Measurements from ENCODE around the gene DEFB132.
A peak's percentile ranks its signal among the peaks of the same experiment; 100 is the strongest.

Gene DEFB132

GRCh38 chr20:266596-267562 lies 9.4 kb downstream of the DEFB132 start:
- FAIRE-seq, result peak; percentile 31

DNA sequence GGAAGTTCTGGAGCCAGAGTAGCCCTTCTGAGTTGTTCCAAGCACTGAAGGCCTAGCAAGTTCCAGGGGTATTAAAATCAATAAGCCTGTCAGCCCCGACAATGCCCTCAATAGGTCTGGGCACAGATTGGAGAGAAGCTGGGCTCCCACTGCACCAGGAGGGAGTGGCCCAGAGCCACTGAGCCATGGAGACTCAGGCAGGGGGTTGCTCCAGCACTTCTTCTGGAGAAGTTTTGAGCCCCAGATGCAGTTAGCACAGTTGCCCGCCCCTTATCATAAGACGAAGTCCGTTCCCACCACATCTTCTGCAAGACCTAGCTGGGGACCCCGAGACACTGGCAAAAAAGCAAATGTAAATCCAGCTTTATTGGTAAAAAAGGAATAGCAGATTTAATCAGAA lies 13.0 kb downstream of the DEFB132 start:
- FAIRE-seq, result no peak

- FAIRE-seq, result no peak
Observed at GRCh38 chr20:271069-271468, 13.5 kb downstream of the DEFB132 start.

DNA sequence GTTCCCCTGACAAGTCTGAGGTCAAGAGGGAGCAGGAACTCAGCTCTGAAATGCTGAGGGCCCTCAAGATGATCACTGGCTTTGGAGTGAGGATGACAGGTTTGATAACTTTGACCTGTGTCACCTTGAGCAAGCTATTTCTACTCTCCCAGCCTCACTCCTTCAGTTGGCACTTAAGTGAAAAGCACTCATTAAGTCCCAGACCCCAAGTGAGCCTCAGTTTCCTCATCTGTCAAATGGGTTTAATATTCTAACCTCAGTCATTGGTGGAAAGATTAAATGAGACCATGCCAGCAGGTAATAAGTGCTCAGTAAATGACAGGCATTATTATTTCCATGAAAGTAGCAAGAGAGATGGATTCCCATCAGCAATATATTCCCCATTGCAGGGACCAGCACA lies 14.0 kb downstream of the DEFB132 start:
- FAIRE-seq, result no peak

GRCh38 chr20:272718-273117 lies 15.2 kb downstream of the DEFB132 start:
- FAIRE-seq, result no peak

DNA sequence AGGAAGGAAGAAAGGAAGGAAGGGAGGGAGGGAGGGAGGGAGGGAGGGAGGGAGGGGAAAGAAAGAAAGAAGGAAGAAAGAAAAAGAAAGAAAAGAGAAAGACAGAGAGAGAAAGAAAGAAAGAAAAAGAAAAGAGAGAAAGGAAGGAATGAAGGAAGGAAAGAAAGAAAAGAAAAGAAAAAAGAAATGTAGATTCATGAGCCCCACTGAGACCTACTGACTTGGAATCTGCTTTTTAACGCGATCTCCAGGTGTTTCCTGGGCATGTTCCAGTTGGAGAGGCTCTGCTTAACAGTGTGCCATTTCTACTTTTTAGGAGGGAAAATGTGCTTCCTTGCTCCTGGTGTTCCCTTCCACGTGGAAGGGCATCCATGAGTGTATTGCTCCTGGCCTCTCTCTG lies 16.4 kb downstream of the DEFB132 start:
- FAIRE-seq, result no peak

DNA sequence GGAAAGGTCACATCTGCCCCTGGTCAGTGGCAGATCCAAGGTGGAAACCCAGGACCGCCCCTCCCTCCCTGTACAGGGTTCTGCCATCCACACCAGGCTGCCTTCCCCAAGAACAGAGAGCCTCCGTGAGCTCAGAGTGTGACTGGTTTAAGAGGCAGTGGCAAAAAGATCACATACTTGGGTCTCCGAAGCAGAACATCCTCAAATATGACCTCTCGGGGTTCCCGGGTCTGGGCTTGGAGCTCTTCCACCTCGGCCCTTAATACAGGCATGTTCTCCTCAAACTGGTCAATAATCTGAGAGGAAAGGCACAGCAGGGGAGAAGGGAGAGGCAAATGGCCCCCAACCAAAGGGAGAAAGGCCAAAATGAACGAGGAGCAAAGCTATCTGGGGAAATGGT lies 18.3 kb downstream of the DEFB132 start:
- FAIRE-seq, result no peak

- FAIRE-seq, result no peak
Observed at GRCh38 chr20:276620-277495, 19.3 kb downstream of the DEFB132 start.

GRCh38 chr20:277496-277781 lies 19.9 kb downstream of the DEFB132 start:
- FAIRE-seq, result no peak

- FAIRE-seq, result no peak
Observed at GRCh38 chr20:278181-278580, 20.7 kb downstream of the DEFB132 start.

- FAIRE-seq, result no peak
Observed at GRCh38 chr20:278607-279571, 21.4 kb downstream of the DEFB132 start.

- FAIRE-seq, result no peak
Observed at GRCh38 chr20:284172-284571, 26.6 kb downstream of the DEFB132 start.

DNA sequence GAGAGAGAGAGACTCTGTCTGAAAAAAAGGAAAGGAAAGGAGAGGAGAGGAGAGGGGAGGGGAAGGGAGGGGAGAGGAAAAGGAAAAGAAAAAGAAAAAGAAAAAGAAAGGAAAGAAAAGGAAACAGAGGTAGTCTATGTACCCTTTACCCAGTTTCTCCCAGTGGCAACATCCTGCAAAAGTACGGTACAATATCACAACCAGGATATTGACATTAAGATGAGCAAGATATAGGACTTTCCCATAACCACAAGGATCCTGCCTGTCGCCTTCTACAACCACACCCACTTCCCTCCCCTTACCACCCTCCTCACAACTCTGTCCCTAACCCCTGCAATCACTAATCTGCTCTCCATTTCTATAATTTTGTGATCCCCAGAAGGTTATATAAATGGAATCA lies 29.0 kb downstream of the DEFB132 start:
- no peak for FAIRE-seq

DNA sequence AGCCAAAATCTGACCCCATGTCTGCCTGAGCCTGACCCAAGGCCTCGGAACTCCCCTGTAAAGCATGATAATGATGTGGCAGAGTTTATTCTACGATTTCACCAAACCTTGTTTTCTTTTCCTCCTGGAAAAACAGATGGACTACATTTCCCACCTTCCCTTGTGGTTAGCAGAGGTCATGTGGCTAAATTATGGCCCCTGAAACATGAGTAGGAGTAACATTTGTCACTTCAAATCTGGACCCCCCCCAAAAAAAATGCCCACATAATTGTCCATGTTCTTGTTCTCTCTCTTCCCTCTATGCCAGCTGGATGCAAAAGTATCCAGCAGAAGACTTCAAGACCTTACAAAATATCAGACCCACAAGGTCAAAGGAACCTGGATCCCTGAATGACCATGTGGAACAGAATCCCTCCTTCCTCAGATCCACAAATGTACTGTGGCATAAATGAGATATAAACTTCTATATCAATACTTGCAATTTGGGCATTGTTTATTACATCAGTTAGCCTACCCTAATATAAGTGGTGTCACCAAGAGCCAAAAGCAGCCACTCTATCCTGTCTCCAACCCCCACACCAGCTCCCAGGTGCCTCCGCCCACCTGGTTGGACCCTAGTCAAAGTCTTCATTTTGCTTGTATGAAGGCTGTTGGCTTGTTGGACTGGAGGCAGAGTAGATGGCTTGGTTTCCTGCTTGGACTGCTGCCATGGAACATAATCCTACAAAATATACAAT lies 31.6 kb downstream of the DEFB132 start:
- FAIRE-seq, result no peak

- FAIRE-seq, result no peak
Observed at GRCh38 chr20:289693-290083, 32.2 kb downstream of the DEFB132 start.

GRCh38 chr20:290084-290831 lies 32.7 kb downstream of the DEFB132 start, which contains the start of gene C20orf96:
TSS of gene C20orf96 (minus strand) at chr20:290750. CDS start at chr20:290610, 140 bp downstream.
- peak; percentile 85 for FAIRE-seq

- no peak for FAIRE-seq
Observed at GRCh38 chr20:294602-295001, 37.1 kb downstream of the DEFB132 start.

- no peak for FAIRE-seq
Observed at GRCh38 chr20:295804-296203, 38.3 kb downstream of the DEFB132 start.

DNA sequence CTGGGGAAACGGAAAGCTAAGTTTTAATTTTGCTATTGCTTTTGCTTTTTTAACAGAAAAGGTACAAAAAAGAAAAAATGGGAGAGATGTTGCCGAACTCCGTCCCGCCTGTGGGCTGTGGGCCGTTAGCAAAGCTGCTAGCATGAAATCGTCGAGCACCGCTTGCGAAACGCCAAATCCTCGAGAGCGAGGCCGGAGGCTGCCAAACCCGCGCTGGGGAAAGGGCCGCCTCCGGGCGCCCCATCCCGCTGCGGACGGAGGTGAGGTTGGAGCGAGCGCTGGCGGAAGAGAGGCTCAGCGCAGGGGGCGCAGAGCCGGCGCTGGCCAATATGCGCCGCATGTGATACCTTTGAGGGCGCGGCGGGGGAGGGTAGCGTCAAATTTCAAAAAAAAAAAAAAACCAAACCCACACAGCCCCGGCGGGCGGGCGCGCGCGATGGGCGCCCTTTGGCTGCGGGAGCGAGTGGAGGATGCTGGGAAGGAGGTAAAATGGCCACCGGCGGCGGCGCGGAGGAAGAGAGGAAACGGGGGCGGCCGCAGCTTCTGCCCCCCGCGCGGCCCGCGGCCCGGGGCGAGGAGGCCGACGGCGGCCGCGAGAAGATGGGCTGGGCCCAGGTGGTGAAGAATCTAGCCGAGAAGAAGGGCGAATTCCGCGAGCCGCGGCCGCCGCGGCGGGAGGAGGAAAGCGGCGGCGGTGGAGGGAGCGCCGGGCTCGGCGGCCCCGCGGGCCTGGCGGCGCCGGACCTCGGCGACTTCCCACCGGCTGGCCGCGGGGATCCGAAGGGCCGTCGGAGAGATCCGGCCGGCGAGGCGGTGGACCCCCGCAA lies 39.8 kb downstream of the DEFB132 start, which contains the start of gene ZCCHC3:
TSS of gene ZCCHC3 (plus strand) at position 473 of the 827 bp plus-strand sequence. CDS start at position 490, 17 bp downstream.
- peak; percentile 56 for FAIRE-seq
